B cell (primary cell): ENCODE measurements around the gene HTT-AS.

Experiments
- CTCF ChIP-seq: fragments of 200-600 bp; IDR thresholded peaks from one replicate; pipeline ENCODE4 v1.8.0; 2022; ENCODE audit warnings: antibody characterized with exemption, mild to moderate bottlenecking
- EZH2 ChIP-seq: IDR thresholded peaks from 2 replicates; pipeline ENCODE4 v1.6.1; 2012; ENCODE audit warnings: borderline replicate concordance, low read depth, mild to moderate bottlenecking, moderate library complexity, low read length; ENCODE audit not compliant: insufficient read depth, poor library complexity, severe bottlenecking

- no peak for TF ChIP-seq CTCF
- TF ChIP-seq EZH2: no peak
These were observed 41.4 kb upstream of the HTT-AS start for GRCh38 chr4:3115637-3116270.
